ENCODE results near the gene OR10D3.

- TF ChIP-seq GATA2 (CRISPR knock-in tag; IDR thresholded peaks at IDR 0.05) (no peak), CTCF (IDR thresholded peaks at IDR 0.05) (no peak), MXI1 (IDR thresholded peaks at IDR 0.05; ENCODE audit: low read depth, low read length) (no peak), POLR2AphosphoS5 (IDR thresholded peaks at IDR 0.05; ENCODE audit: low read depth, low read length) (no peak), RFX5 (IDR thresholded peaks at IDR 0.05; ENCODE audit: low read length) (no peak)
These were observed 35.2 kb upstream of the OR10D3 start for GRCh38 chr11:124147951-124148350.

All from SK-N-SH (cell line).